ENCODE measurements around the gene HS6ST2.

DNA sequence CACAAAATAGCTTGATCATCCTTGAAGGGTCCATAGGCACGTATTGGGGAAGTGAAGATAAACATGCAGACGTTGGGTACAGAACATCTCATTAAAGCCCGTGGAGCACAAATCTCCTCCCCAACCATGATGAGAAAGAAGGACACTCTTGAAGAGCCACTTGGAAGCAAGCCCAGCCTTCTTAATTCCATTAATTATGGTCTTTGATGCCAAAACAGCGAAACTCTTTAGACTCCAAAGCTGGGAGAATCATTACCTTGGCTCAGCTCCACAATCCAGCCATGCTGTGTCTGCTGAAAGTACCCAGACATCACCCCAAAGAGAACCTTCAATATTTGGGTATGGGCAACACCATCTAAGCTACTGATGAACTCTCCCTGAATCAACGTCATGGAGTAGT lies 300.6 kb downstream of the HS6ST2 start:
- TF ChIP-seq, protein P1, sequence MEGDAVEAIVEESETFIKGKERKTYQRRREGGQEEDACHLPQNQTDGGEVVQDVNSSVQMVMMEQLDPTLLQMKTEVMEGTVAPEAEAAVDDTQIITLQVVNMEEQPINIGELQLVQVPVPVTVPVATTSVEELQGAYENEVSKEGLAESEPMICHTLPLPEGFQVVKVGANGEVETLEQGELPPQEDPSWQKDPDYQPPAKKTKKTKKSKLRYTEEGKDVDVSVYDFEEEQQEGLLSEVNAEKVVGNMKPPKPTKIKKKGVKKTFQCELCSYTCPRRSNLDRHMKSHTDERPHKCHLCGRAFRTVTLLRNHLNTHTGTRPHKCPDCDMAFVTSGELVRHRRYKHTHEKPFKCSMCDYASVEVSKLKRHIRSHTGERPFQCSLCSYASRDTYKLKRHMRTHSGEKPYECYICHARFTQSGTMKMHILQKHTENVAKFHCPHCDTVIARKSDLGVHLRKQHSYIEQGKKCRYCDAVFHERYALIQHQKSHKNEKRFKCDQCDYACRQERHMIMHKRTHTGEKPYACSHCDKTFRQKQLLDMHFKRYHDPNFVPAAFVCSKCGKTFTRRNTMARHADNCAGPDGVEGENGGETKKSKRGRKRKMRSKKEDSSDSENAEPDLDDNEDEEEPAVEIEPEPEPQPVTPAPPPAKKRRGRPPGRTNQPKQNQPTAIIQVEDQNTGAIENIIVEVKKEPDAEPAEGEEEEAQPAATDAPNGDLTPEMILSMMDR (IDR thresholded peaks at IDR 0.05): no peak
- no peak for TF ChIP-seq POLR2A (IDR thresholded peaks at IDR 0.05)
